Right renal pelvis (tissue), 4 donors: Measurements from ENCODE around the gene IL1R2. TPM values are rescaled to one million over a fixed set of nuclear protein-coding genes. Genes with fewer than 3 reads are reported as not detected.

ENCODE experiments used
- DNase-seq, 4 donors: peaks; one replicate each; pipeline ENCODE4 v3.0.0-alpha.2; 2013; ENCODE audit warnings: low read depth in 4 of 4, low spot score in 3 of 4, missing footprints in 1 of 4
- polyA plus RNA-seq, 4 donors: library from polyadenylated mRNA; unstranded; fragments of 120-200 nt; gene quantifications; one replicate each; pipeline ENCODE4 v1.2.1, GENCODE V29; 2013; ENCODE audit not compliant: insufficient read length in 4 of 4

The IL1R2 gene, protein sequence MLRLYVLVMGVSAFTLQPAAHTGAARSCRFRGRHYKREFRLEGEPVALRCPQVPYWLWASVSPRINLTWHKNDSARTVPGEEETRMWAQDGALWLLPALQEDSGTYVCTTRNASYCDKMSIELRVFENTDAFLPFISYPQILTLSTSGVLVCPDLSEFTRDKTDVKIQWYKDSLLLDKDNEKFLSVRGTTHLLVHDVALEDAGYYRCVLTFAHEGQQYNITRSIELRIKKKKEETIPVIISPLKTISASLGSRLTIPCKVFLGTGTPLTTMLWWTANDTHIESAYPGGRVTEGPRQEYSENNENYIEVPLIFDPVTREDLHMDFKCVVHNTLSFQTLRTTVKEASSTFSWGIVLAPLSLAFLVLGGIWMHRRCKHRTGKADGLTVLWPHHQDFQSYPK
- polyA plus RNA-seq, result under 1 TPM; 0.30 to 0.73 (median 0.50) TPM

GRCh38 chr2:101991721-101992145 lies at the start of gene IL1R2:
Gene IL1R2, plus strand, starts transcription at chr2:101991960. Its CDS starts 16,616 bp downstream, at chr2:102008576.
- no peak for DNase-seq

GRCh38 chr2:101942851-101943250 lies 48.9 kb upstream of the IL1R2 start:
- no peak for DNase-seq

- no peak for DNase-seq
Observed at GRCh38 chr2:101946372-101947039, 45.3 kb upstream of the IL1R2 start.

DNA sequence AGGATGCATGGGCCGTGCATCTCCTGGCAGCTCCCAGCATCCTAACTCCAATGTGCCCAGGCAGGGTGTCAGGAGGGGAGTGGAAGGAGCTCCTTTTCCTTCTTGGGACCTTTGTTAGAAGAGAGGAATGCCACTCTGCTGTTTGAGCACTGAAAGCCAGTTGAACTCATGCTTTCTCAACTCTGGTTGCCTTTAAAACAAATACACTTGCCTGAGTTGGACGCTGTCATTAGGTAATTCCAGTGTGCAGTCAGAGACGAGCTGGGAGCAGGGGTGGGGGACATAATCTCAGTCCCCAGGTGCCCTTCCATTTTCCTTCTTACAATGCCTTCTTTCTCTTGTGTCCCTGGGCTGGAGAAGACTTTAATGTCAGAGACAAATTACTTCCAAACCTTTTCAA lies 44.4 kb upstream of the IL1R2 start:
- no peak for DNase-seq

- DNase-seq, result no peak
Observed at GRCh38 chr2:101948625-101949155, 43.1 kb upstream of the IL1R2 start.

DNA sequence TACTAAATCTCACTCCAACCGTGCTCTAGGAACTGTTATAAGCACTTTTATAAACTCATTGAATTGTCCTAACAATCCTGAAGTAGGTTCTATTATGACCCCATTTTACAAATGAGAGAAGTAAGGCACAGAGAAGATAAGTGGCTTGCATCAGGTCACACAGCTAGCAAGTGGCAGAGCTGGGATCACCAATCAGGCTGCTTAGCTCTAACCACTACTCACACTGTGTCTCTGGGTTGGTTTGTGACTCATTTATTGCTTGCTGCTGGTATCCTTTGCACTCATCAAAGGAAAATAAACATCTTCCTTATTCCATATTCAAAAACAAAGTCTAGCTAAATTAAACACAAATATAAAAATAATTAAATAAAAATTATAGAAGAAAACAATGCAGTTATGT lies 42.5 kb upstream of the IL1R2 start:
- DNase-seq, result no peak

- no peak for DNase-seq
Observed at GRCh38 chr2:101951296-101951695, 40.5 kb upstream of the IL1R2 start.

- DNase-seq, result no peak
Observed at GRCh38 chr2:101952551-101952950, 39.2 kb upstream of the IL1R2 start.

DNA sequence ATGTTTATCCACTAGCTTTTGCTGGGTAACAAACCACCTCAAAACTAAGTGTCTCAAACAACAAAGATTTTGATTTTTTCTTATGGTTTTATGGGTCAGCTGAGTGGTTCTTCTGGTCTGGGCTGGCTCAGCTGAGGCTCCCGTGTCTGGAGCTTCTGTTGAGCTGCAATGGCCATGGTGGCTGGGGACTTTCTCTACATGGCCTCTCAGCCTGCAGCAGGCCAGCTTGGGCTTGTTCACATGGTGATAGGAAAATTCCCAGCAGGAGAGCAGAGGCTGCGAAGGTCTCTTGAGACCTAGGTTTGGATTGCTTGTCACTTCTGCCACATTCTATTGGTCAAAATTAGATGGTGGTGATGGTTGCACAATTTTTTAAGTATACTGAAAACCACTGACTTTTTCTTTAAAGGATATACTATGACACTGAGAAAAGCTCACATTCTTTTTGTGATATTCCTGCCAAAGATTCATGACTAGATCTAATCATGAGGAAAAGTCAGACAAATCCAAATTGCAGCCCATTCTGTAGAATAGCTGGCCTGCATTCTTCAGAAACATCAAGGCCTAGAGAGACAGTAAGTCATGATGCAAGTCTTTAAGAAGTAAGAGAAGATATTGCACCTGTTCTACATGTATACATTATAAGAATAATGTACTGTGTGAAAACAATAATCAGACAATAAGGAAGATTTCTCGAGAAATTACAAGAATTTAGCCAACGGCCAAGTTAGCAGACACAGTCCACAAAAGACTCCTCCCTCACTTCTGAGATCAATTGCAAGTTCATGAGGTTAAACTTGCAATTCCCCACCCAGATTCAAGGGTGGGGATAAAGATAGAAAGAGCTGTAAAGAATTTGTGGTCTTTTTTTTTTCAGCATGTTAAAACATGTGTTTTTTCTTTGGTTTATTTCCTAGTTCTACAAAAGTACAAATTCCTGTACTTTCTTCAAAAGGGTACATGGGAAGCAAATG lies 35.0 kb upstream of the IL1R2 start:
- DNase-seq, result no peak

GRCh38 chr2:101958061-101958460 lies 33.7 kb upstream of the IL1R2 start:
- no peak for DNase-seq

GRCh38 chr2:101960819-101961337 lies 30.9 kb upstream of the IL1R2 start:
- no peak for DNase-seq

GRCh38 chr2:101961338-101962191 lies 30.2 kb upstream of the IL1R2 start:
- DNase-seq, result peak in 3 of 4 donors; percentile 25 to 37 (median 33)

DNA sequence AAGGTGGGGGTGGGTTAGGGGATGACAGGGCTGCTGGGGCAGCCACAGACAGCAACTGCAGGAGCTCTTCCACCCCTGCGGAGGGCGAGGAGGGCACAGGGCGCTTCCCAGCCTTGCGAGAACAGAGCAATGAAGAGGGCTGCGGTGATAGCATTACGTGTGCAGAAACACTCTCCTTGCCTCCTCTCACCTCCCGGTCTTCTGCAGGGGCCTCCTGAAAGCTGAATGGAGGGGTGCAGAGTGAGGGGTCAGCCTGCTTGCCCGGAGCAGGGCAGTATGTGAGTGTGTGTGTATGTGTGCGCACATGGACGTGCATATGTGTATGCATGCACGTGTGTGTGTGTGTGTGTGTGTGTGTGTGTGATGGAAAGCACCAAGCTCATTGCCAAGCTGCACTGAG lies 29.5 kb upstream of the IL1R2 start:
- no peak for DNase-seq

DNA sequence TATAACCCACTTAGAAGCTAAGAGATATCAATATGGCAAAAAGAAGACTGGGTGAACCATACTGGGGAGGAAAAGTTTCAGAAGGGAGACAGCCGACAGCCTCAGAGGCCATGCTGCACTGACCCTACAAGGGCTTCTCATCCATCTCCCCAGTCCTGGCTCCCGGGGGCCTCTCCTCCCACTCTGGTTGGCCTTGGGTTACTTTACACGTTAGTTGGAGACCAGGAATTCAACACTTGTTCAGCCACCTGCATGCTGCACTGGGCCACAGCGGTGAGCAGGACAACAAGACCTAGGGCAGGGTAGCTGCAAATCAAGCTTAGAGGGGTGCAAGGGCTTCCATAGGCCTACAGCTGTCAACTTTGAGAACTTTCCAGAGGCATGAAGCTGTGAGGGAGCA lies 28.6 kb upstream of the IL1R2 start:
- DNase-seq, result no peak

DNA sequence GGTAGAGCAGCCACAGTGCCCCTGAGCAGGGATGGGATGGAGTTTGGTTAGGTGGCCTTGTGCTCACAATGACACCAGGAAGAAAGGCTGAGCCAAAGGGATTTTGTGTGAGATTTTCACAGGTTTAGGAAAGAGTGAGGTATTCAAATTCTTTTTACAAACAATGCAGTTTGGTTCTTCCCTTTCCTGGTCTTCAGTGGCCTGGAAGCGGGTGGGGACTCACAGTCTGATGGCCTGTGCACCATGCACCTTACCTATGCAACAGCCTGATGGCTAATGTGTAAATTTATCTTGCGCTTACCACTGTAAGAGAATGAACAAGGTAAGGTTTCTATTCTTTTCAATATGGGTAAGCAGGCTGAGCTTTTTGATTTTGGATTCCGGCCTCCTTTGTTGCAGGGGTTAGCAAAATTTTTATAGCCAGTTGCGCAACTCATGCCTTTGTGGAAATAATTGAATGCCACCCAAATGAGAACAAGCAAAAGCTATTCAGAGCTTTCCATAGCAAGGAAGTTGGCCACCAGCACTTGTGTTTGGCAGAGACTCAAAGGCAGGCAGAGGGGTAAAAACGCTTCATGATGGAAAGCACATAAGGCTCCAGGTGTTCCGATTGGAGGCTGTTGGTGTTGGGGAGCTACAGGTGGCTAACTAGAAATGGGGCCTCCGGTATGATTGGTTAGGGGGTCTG lies 23.8 kb upstream of the IL1R2 start:
- DNase-seq, result no peak

- DNase-seq, result no peak
Observed at GRCh38 chr2:101969723-101970122, 22.0 kb upstream of the IL1R2 start.

- no peak for DNase-seq
Observed at GRCh38 chr2:101970901-101971300, 20.9 kb upstream of the IL1R2 start.

- no peak for DNase-seq
Observed at GRCh38 chr2:101971836-101972235, 19.9 kb upstream of the IL1R2 start.
